ENCODE measurements around the gene ARMC12. TPM values are rescaled to one million over a fixed set of nuclear protein-coding genes. Genes with fewer than 3 reads are reported as not detected.
A peak's percentile ranks its signal among the peaks of the same experiment; 100 is the strongest.

Gene ARMC12
- total and polyA plus RNA-seq, 10 of the 15 experiments (the other 5 are each of a cell fraction or from before 2014, with no cell fraction given): 0.10 to 1.6 (median 0.62) TPM

DNA sequence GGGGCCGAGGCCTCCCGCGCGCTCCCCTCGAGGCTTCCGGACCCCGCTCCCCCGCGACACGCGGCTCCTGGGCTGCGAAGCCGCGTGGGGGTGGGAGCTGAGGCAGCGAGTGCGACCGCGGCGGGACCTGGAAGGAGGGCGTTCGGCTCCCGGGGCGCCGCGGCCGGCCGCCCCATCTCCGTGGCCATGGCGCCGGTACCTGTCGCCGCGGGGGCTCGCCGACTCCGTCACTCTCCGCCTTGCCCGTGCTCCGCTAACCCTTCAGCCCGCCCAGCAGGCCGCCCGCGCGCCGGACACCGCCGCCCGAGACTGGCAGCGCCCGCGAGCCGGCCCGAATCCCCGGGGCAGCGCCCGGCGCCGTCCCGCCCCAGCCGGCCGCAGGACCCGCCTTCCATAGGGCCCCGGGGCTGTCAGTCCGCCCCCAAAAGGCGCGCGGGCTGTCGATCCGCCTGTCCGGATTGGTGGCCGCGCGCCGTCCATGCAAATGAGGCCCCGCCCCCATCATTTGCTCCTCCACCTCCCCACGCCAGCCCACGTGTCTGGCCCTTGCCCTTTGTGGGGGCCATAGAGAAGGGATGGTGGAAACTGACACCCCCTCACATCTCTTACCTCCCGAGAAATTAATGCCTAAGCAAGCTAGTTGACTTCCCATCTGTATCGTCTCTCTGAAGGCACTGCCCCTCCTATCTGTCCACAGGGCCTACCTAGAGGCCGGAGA is 48.1 kb upstream of the ARMC12 start, which contains the start of gene FKBP5 (continued):
- TF ChIP-seq, protein P1, sequence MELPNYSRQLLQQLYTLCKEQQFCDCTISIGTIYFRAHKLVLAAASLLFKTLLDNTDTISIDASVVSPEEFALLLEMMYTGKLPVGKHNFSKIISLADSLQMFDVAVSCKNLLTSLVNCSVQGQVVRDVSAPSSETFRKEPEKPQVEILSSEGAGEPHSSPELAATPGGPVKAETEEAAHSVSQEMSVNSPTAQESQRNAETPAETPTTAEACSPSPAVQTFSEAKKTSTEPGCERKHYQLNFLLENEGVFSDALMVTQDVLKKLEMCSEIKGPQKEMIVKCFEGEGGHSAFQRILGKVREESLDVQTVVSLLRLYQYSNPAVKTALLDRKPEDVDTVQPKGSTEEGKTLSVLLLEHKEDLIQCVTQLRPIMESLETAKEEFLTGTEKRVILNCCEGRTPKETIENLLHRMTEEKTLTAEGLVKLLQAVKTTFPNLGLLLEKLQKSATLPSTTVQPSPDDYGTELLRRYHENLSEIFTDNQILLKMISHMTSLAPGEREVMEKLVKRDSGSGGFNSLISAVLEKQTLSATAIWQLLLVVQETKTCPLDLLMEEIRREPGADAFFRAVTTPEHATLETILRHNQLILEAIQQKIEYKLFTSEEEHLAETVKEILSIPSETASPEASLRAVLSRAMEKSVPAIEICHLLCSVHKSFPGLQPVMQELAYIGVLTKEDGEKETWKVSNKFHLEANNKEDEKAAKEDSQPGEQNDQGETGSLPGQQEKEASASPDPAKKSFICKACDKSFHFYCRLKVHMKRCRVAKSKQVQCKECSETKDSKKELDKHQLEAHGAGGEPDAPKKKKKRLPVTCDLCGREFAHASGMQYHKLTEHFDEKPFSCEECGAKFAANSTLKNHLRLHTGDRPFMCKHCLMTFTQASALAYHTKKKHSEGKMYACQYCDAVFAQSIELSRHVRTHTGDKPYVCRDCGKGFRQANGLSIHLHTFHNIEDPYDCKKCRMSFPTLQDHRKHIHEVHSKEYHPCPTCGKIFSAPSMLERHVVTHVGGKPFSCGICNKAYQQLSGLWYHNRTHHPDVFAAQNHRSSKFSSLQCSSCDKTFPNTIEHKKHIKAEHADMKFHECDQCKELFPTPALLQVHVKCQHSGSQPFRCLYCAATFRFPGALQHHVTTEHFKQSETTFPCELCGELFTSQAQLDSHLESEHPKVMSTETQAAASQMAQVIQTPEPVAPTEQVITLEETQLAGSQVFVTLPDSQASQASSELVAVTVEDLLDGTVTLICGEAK (IDR thresholded peaks at IDR 0.05; ENCODE audit: borderline replicate concordance): no peak
- TF ChIP-seq RAD51 (IDR thresholded peaks at IDR 0.05) (peak; percentile 74; the same call in 1 of the 2 replicates), ZNF24 (IDR thresholded peaks at IDR 0.05) (0 out of 2 replicates have a peak, but pooled peaks have one; percentile 35), SRF (IDR thresholded peaks at IDR 0.05; ENCODE audit: low read depth in 2 of 2, low read length in 2 of 2) (0 out of 4 replicates have a peak, but pooled peaks of 1 of the 2 experiments have one; percentile 43), YY1 (IDR thresholded peaks at IDR 0.05; ENCODE audit: low read depth, low read length) (peak; percentile 25; the same call in 1 of the 2 replicates), FOXM1 (IDR thresholded peaks at IDR 0.05; ENCODE audit: low read depth, low read length) (no peak), HDGF (IDR thresholded peaks at IDR 0.05) (peak; percentile 96), IRF4 (IDR thresholded peaks at IDR 0.05; ENCODE audit: low read depth, low read length) (no peak), SMC3 (IDR thresholded peaks at IDR 0.05; ENCODE audit: borderline replicate concordance, low read length) (no peak), SIX5 (IDR thresholded peaks at IDR 0.05; ENCODE audit: low read depth, low read length, severe bottlenecking) (no peak), ZNF217 (IDR thresholded peaks at IDR 0.05) (peak; percentile 63; the same call in 1 of the 2 replicates), ASH2L (IDR thresholded peaks at IDR 0.05; ENCODE audit: borderline replicate concordance, low read depth) (no peak), CREM (IDR thresholded peaks at IDR 0.05; ENCODE audit: low read depth) (no peak), ESRRA (IDR thresholded peaks at IDR 0.05; ENCODE audit: low read length) (no peak), GATAD2B (conservative IDR thresholded peaks at IDR 0.05; ENCODE audit: low read depth) (peak; percentile 94; the same call in 1 of the 2 replicates), PML (IDR thresholded peaks at IDR 0.05; ENCODE audit: low read length) (no peak), CHD1 (IDR thresholded peaks at IDR 0.05; ENCODE audit: low read depth, low read length) (no peak), NBN (IDR thresholded peaks at IDR 0.05) (0 out of 2 replicates have a peak, but pooled peaks have one; percentile 49)
- TF ChIP-seq, protein P2, sequence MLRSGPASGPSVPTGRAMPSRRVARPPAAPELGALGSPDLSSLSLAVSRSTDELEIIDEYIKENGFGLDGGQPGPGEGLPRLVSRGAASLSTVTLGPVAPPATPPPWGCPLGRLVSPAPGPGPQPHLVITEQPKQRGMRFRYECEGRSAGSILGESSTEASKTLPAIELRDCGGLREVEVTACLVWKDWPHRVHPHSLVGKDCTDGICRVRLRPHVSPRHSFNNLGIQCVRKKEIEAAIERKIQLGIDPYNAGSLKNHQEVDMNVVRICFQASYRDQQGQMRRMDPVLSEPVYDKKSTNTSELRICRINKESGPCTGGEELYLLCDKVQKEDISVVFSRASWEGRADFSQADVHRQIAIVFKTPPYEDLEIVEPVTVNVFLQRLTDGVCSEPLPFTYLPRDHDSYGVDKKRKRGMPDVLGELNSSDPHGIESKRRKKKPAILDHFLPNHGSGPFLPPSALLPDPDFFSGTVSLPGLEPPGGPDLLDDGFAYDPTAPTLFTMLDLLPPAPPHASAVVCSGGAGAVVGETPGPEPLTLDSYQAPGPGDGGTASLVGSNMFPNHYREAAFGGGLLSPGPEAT (IDR thresholded peaks at IDR 0.05; ENCODE audit: low read depth): no peak
- TF ChIP-seq, protein P3, sequence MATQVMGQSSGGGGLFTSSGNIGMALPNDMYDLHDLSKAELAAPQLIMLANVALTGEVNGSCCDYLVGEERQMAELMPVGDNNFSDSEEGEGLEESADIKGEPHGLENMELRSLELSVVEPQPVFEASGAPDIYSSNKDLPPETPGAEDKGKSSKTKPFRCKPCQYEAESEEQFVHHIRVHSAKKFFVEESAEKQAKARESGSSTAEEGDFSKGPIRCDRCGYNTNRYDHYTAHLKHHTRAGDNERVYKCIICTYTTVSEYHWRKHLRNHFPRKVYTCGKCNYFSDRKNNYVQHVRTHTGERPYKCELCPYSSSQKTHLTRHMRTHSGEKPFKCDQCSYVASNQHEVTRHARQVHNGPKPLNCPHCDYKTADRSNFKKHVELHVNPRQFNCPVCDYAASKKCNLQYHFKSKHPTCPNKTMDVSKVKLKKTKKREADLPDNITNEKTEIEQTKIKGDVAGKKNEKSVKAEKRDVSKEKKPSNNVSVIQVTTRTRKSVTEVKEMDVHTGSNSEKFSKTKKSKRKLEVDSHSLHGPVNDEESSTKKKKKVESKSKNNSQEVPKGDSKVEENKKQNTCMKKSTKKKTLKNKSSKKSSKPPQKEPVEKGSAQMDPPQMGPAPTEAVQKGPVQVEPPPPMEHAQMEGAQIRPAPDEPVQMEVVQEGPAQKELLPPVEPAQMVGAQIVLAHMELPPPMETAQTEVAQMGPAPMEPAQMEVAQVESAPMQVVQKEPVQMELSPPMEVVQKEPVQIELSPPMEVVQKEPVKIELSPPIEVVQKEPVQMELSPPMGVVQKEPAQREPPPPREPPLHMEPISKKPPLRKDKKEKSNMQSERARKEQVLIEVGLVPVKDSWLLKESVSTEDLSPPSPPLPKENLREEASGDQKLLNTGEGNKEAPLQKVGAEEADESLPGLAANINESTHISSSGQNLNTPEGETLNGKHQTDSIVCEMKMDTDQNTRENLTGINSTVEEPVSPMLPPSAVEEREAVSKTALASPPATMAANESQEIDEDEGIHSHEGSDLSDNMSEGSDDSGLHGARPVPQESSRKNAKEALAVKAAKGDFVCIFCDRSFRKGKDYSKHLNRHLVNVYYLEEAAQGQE (IDR thresholded peaks at IDR 0.05; ENCODE audit: low read depth, low read length): 0 out of 2 replicates have a peak, but pooled peaks have one; percentile 34

All from GM12878 (cell line).